Stimulated activated naive CD8-positive, alpha-beta T cell treated with anti-CD3 and anti-CD28 coated beads, Interleukin-15, Interleukin-2, amounts not matched to agents 100 ng/mL and 50 ng/mL, for 24 hours (primary cell): ENCODE measurements around the gene USP12.
A peak's percentile ranks its signal among the peaks of the same experiment; 100 is the strongest.

Experiments used
- H3K27ac Mint-ChIP-seq: one replicate; pipeline ENCODE4 v1.8.0; 2021; ENCODE audit warnings: mild to moderate bottlenecking, mixed read lengths
- H3K27me3 Mint-ChIP-seq: one replicate; pipeline ENCODE4 v1.8.0; 2021; ENCODE audit warnings: mixed read lengths
- H3K36me3 Mint-ChIP-seq: one replicate; pipeline ENCODE4 v1.8.0; 2021; ENCODE audit warnings: low read depth, mixed read lengths
- H3K4me1 Mint-ChIP-seq: one replicate; pipeline ENCODE4 v1.8.0; 2021; ENCODE audit warnings: low read depth, mixed read lengths
- H3K4me3 Mint-ChIP-seq: one replicate; pipeline ENCODE4 v1.8.0; 2021; ENCODE audit warnings: mild to moderate bottlenecking, mixed read lengths
- H3K9me3 Mint-ChIP-seq: one replicate; pipeline ENCODE4 v1.8.0; 2021; ENCODE audit warnings: mixed read lengths

Gene USP12

DNA sequence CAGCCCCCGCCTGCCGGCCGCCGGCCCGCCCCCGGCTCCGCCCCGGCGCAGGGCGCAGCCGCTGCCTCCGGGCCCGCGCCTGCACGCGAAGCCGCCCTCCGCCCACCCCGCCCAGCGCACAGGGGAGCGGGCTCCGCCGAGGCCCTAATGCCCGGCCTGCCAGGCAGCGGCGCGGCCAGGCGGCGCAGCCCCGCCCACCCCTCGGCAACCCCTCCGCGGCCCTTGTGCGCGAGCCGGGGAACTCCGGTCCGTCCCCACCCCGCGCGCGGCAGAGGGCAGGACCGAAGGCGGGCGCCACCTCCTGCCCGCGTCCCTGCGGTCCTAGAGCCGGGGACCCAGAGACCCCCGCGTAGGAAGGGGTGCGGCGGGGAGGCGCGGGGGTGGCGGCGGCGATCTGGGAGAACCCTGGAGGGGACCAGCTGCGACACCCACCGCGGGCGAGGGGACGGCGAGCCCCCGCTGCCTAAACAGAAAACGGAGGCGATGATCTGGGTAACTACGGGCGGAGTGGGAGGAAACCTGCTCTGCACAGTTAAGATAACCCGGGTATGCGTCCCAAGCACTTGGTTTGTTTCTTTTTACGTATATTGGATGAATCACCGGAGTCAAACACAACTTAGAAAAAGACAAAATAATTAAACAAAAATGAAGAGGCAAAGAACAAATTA lies 350 bp upstream of the USP12 start:
- H3K9me3 Mint-ChIP-seq = no peaks in the 10 kb centered on the region
- peaks cover 4% of the 10 kb centered on the region for H3K36me3 Mint-ChIP-seq
- peaks cover 68% of the 10 kb centered on the region for H3K4me1 Mint-ChIP-seq
- peak overlapping the region; percentile 95 for H3K27ac Mint-ChIP-seq
- peak overlapping the region; percentile 89 for H3K4me3 Mint-ChIP-seq
- no peaks in the 10 kb centered on the region for H3K27me3 Mint-ChIP-seq

DNA sequence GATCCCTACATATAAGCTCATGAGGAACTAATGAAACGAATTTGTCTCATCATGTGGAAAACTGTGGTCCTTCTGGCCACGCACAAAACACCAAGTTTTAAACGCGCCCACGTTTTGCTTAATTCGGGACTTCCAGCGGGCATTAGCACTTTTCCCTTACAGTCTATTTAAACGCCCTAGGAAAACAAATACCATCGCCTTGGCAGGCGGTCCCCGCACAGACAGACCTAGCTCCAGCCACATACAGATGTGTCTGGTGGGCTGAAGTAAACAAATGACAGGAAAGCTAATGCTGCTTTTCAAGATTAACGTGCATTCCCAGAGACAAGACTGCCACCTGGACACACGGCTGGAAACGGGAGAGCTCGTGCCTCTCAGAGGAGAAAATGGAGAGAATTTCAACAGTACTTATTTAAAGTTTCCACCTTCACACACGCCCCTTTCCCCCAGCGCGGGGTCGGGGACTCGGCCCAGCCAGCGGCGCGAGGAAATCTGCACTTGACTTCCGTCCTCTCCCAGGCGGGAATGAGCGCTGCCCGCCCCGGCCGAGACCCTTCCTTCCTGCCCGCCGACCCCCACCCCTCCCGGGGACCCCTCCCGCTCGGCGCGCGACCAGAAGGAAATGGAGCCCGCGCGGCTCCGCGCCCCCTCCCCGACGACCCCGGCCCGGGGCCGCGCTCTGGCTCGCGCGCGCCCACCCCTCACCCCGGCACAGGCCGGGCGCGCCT lies 931 bp downstream of the USP12 start:
- Mint-ChIP-seq H3K27me3 (no peaks in the 10 kb centered on the region), H3K4me3 (peak overlapping the region; percentile 90), H3K27ac (peak overlapping the region; percentile 96), H3K4me1 (peaks cover 69% of the 10 kb centered on the region), H3K9me3 (no peaks in the 10 kb centered on the region), H3K36me3 (peaks cover 4% of the 10 kb centered on the region)

DNA sequence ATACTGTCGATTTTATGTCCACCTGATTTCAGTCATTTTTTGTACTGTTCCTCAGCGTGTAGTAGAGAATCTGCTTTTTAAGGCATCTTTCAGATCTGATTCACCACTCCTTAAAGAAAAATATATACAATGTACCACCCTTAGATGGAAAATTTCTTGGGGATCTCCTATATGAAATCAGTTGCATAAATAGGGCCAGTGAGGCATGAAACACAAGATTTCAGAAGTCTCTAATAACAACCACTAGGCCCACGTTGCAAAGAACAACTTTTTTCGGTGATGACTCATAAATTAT lies 1.4 kb downstream of the USP12 start:
- H3K4me1 Mint-ChIP-seq = peaks cover 71% of the 10 kb centered on the region
- peak overlapping the region; percentile 90 for H3K4me3 Mint-ChIP-seq
- H3K36me3 Mint-ChIP-seq = peaks cover 4% of the 10 kb centered on the region
- no peaks in the 10 kb centered on the region for H3K27me3 Mint-ChIP-seq
- H3K9me3 Mint-ChIP-seq = no peaks in the 10 kb centered on the region
- H3K27ac Mint-ChIP-seq = peak overlapping the region; percentile 96

DNA sequence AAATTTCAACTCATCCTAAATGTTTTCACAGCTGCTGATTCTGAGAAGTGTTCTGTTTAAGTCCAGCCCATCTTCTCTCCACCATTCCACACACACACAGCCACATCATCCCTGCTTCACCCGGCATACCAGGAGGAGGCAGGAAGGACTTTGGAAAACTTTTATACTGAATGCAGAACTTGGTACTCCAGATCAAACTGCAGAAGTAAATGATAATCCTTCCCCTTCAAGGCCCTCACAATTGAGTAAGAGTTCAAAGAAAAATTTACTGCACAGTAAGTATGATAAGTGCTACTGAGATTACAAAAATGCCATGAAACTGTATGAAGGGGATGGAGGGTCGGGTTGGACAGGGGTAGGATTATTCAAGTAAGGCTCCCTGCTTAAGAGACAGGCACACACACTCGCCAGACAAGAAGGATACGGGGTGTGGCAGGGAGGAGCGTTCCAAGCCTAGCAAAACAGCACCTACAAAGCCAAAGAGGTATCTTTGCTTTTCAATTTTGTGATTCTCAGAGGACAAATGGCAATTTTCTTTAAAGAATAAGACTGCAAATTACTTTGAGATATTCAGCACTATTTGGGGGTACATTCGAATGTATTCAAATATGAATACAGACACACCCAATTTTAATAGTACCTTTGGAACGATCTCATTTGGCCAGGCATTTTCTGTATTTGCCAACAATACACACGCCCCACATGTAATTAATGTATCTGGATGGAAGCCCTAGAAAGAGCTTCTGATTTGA lies 2.5 kb downstream of the USP12 start:
- no peaks in the 10 kb centered on the region for H3K9me3 Mint-ChIP-seq
- no peak overlapping the region for H3K27ac Mint-ChIP-seq
- peak overlapping the region; percentile 90 for H3K4me3 Mint-ChIP-seq
- H3K4me1 Mint-ChIP-seq = peaks cover 72% of the 10 kb centered on the region
- H3K27me3 Mint-ChIP-seq = no peaks in the 10 kb centered on the region
- H3K36me3 Mint-ChIP-seq = peaks cover 4% of the 10 kb centered on the region

DNA sequence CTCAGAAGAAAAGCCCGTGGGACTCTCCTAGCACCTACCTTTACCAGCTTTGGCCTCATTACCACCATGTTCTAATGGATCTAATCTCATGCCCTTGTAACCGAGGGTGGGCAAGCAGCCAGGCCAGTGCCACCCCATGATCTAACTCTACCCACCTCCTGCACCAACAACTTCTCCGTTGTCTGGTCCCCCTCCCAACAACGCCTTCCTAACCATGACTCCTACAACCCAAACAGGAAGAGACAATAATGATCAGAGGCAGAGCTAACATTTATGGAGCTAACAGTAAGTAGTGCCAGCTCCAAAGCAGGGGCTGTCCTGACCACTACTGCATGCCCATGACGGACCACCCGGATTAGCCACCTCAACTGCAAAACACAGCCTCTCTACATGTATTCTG lies 3.5 kb downstream of the USP12 start:
- Mint-ChIP-seq H3K27me3 (no peaks in the 10 kb centered on the region), H3K27ac (peak overlapping the region; percentile 60), H3K4me3 (peak overlapping the region; percentile 59), H3K36me3 (peaks cover 7% of the 10 kb centered on the region), H3K4me1 (peaks cover 78% of the 10 kb centered on the region), H3K9me3 (no peaks in the 10 kb centered on the region)

DNA sequence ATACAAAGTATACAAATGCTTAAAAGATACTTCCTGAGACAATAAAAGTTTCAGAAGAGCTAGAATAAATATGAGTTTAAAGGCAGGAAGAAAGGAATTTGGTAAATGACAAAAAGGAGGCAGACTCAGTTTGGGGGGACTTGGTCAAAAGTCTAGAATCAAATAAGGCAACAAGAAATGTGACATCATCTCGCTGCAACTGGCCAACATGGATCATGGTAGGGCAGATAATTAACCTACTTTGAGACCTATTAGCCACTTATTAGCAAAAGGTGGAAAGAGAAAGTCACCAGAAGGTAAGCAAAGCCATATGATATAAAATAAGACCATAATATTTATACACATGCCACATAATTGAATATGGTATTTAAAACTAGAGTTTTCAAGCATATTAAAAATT lies 5.3 kb downstream of the USP12 start:
- Mint-ChIP-seq H3K27me3 (no peaks in the 10 kb centered on the region), H3K9me3 (no peaks in the 10 kb centered on the region), H3K27ac (no peak overlapping the region), H3K4me1 (peaks cover 87% of the 10 kb centered on the region), H3K4me3 (no peak overlapping the region), H3K36me3 (peaks cover 13% of the 10 kb centered on the region)

DNA sequence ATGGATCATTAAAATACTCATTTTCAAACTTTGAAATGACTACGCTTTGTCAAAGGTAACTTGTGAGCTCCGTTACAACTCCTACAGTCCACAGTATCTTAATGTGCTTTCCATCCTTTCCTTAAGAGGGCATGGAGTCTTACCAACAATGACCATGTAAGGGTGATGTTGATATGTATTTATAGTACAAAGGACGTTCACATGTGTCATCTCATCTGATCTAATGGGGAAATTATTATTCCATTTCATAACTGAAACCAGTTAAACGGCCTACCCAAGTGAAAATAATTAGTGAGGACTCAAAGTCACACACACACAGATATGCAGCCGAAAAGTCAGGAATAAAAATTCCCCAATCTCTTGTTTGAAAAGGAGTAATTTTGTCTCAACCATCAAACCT lies 9.6 kb downstream of the USP12 start:
- no peaks in the 10 kb centered on the region for H3K27me3 Mint-ChIP-seq
- H3K4me1 Mint-ChIP-seq = peaks cover 79% of the 10 kb centered on the region
- no peak overlapping the region for H3K27ac Mint-ChIP-seq
- peaks cover 37% of the 10 kb centered on the region for H3K36me3 Mint-ChIP-seq
- peaks cover 7% of the 10 kb centered on the region for H3K9me3 Mint-ChIP-seq
- H3K4me3 Mint-ChIP-seq = no peak overlapping the region

DNA sequence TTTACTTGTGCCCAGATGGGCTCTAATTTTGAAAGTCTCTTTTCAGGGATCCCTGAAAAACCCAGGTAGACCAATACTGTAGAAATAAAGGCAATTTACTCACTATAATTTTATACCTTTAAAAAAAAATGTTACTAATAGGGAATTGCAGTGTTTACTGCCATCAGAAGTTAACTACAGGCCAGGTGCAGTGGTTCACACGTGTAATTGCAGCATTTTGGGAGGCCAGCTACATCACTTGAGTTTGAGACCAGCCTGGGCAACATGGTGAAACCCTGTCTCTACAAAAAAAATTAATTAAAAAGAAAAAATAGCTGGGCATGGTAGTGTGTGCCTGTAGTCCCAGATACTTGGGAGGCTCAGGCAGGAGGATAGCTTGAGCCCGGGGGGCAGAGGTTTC lies 10.2 kb downstream of the USP12 start:
- peaks cover 43% of the 10 kb centered on the region for H3K36me3 Mint-ChIP-seq
- H3K27me3 Mint-ChIP-seq = no peaks in the 10 kb centered on the region
- peaks cover 7% of the 10 kb centered on the region for H3K9me3 Mint-ChIP-seq
- H3K4me3 Mint-ChIP-seq = no peak overlapping the region
- H3K4me1 Mint-ChIP-seq = peaks cover 74% of the 10 kb centered on the region
- H3K27ac Mint-ChIP-seq = no peak overlapping the region

DNA sequence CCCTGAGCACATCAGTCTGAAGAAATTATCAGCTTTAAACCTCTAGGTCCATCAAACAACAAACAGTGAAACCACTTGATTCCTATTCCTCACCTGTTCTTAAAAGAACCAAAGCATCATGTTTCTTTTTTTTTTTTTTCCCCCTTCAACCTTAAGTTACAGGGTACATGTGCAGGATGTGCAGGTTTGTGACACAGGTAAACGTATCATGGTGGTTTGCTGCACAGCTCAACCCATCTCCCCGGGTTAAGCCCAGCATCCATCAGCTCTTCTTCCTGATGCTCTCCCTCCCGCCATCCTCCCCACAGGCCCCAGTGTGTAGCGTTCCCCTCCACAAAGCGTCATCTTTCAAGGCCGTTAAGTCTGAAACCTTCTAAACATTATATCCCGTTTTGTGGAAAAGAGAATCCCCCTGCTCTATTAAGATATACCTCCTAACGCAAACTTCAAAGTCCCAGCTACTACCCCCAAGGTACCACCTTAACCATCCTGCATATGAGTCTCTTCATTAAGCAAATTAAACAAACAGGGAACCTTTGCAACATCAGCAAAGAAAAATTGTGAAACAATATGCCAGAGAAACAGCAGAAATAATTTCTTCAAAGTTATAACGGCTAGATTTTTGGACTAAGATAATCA lies 10.8 kb downstream of the USP12 start:
- H3K36me3 Mint-ChIP-seq = peaks cover 49% of the 10 kb centered on the region
- H3K4me3 Mint-ChIP-seq = peak overlapping the region; percentile 21
- H3K27ac Mint-ChIP-seq = peak overlapping the region; percentile 49
- no peaks in the 10 kb centered on the region for H3K27me3 Mint-ChIP-seq
- peaks cover 73% of the 10 kb centered on the region for H3K4me1 Mint-ChIP-seq
- H3K9me3 Mint-ChIP-seq = peaks cover 11% of the 10 kb centered on the region

DNA sequence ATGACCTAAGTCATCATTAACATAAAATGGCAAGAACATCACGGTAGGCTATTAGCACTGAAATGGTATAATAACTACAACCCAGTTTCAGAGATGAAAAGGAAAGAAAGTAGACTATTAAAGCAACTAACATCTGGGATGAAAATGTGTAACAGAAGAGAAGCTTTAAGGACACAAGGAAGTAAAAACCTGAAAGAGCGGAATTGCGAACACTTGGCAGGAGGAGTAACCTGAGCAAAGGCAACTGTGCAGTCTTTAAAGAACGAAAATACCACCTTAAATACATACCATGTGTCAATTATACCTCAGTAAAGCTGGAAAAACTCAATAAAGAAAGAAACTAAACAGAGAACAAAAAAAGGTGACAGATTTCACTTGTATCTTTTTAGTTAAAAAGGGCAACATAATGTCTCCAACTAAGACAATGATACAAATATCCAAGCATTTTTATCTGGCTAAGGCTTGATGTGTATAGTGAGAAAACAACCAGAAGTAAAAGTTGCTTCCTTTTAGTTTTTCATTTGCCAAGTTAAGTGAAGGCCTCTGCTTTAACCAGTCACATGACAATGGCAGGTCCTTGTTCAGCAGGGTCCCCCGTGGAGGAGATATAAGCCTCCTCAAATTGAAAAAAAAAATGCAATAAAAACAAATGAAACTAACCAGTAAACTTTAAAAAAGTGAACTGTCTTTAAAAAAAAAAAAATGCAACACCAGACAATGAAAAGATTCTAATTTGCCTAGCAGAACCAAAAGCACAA lies 11.6 kb downstream of the USP12 start:
- peaks cover 67% of the 10 kb centered on the region for H3K4me1 Mint-ChIP-seq
- peaks cover 11% of the 10 kb centered on the region for H3K9me3 Mint-ChIP-seq
- H3K4me3 Mint-ChIP-seq = peak overlapping the region; percentile 45
- peaks cover 49% of the 10 kb centered on the region for H3K36me3 Mint-ChIP-seq
- H3K27me3 Mint-ChIP-seq = no peaks in the 10 kb centered on the region
- H3K27ac Mint-ChIP-seq = no peak overlapping the region

DNA sequence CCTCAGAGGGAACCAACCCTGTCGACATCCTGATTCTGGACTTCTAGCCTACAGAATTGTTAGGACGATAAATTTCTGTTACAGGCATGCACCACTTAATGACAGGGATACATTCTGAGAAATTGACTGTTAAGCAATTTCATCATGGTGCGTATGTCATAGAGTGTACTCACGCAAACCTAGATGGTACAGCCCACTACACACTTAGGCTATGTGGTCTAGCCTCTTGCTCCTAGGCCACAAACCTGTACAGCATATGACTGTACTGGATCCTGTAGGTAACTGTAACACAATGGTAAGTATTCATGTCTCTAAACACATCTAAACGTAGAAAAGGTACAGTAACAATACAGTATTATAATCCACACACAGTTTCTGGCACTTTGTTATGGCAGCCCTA lies 13.3 kb downstream of the USP12 start:
- Mint-ChIP-seq H3K27ac (no peak overlapping the region), H3K36me3 (peaks cover 59% of the 10 kb centered on the region), H3K9me3 (peaks cover 11% of the 10 kb centered on the region), H3K4me3 (no peak overlapping the region), H3K4me1 (peaks cover 67% of the 10 kb centered on the region), H3K27me3 (no peaks in the 10 kb centered on the region)

DNA sequence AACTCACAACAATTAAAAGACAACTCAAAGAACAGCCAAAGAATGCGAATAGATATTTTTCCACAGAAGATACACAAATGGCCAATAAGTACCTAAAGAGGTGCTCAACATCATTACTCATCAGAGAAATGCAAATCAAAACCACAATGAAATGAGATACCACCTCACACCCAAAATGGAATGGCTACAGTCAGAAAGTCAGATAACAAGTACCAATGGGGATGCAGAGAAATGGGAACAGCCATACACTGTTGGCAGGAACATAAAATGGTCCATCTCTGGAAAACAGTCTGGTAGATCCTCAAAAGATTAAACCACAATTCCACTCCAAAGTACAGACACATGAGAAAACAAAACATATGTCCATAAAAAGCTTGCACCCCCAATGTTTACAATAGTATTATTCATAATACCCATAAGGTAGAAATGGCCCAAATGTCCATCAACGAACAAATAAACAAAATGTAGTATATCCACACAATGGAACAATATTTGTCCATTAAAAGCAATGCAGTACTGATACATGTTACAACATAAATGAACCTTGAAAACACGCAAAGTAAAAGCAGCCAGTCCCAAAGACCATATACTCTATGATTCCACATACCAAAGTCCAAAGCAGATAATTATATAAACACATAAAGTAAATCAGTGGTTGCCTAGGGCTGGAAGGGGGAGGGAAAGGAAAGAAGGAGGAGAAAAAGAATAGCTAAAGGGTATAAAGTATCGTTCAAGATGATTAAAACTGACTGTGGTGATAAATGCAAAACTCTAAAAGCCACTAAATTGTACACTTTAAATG lies 19.6 kb downstream of the USP12 start:
- Mint-ChIP-seq H3K27ac (peak overlapping the region; percentile 63), H3K9me3 (peaks cover 4% of the 10 kb centered on the region), H3K36me3 (peaks cover 41% of the 10 kb centered on the region), H3K4me1 (peaks cover 69% of the 10 kb centered on the region), H3K4me3 (peak overlapping the region; percentile 24), H3K27me3 (no peaks in the 10 kb centered on the region)

DNA sequence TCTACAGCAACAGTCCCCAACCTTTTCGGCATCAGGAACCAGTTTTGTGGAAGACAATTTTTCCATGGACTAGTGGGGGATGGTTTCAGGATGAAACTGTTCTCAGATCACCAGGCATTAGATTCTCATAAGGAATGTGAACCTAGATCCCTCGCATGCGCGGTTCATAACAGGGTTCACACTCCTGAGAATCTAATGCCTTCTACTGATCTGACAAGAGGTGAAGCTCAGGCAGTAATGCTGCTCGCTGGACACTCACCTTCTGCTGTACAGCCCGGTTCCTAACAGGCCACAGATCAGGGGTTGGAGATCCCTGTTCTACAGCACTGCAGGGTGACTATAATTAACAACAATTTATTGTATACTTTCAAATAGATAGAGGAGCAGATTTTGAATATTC lies 21.9 kb downstream of the USP12 start:
- Mint-ChIP-seq H3K27me3 (no peaks in the 10 kb centered on the region), H3K36me3 (peaks cover 34% of the 10 kb centered on the region), H3K27ac (peak overlapping the region; percentile 36), H3K4me1 (peaks cover 86% of the 10 kb centered on the region), H3K4me3 (no peak overlapping the region), H3K9me3 (no peaks in the 10 kb centered on the region)

DNA sequence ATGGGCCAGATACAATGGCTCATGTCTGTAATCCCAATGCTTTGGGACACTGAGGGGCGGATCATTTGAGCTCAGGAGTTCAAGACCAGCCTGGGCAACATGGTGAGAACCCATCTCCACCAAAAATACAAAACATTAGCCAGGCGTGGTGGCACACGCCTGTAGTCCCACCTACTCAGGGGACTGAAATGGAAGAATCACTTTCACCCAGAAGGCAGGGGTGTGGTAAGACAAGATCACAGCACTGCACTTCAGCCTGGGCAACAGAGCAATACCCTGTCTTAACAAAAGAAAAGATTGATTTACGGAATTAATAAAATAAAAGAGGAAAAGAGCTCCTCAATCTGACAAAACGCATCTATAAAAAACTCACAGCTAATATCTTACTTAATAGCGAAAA lies 22.7 kb downstream of the USP12 start:
- Mint-ChIP-seq H3K4me3 (no peak overlapping the region), H3K9me3 (no peaks in the 10 kb centered on the region), H3K27ac (peak overlapping the region; percentile 53), H3K27me3 (no peaks in the 10 kb centered on the region), H3K4me1 (peaks cover 80% of the 10 kb centered on the region), H3K36me3 (peaks cover 30% of the 10 kb centered on the region)
